Stomach (tissue), 4 donors: ENCODE data around the gene FBLN7.

Experiments
- POLR2A ChIP-seq, 4 donors: fragments of 450-650 bp; IDR thresholded peaks; one replicate each; pipeline ENCODE4 v1.6.1; 2016; ENCODE audit warnings: antibody characterized with exemption in 4 of 4, control low read depth in 2 of 4, mild to moderate bottlenecking in 1 of 4, moderate library complexity in 1 of 4
- POLR2AphosphoS5 ChIP-seq, 3 donors: sonication (generic); formaldehyde crosslinking; IDR thresholded peaks; one replicate each; pipeline ENCODE4 v1.6.1; 2016; ENCODE audit warnings: antibody characterized with exemption in 3 of 3
- TF ChIP-seq, protein P1 (sequence below), 7 experiments: fragments of 450-650 bp in 4 of 7; fragments of 200-600 bp in 3 of 7; sonication (generic) in 3 of 7; IDR thresholded peaks; one replicate each; pipeline ENCODE4 v1.5.1; 2016 to 2019; ENCODE audit warnings: antibody characterized with exemption in 7 of 7, control low read depth in 2 of 7, mild to moderate bottlenecking in 1 of 7

DNA sequence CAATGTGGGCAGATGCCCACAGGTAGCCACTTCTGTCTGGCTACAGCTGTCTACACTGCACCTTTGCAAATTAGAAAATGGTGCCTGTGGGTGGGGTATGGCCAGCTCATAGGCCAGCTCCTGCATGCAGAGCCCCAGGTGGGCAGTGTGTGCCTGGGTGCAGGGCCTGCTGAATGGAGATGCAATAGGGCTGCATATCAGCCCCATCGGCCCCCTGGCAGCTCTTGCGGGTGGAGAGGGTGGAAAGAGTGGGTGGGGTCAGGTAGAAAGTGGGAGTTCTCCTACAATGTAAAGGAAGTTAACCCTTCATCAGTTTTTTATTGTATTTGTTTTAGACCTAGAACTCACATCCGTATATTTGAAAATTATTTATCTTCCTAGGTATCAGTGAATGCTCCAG is 37.1 kb downstream of the FBLN7 start:
- TF ChIP-seq, protein P1, sequence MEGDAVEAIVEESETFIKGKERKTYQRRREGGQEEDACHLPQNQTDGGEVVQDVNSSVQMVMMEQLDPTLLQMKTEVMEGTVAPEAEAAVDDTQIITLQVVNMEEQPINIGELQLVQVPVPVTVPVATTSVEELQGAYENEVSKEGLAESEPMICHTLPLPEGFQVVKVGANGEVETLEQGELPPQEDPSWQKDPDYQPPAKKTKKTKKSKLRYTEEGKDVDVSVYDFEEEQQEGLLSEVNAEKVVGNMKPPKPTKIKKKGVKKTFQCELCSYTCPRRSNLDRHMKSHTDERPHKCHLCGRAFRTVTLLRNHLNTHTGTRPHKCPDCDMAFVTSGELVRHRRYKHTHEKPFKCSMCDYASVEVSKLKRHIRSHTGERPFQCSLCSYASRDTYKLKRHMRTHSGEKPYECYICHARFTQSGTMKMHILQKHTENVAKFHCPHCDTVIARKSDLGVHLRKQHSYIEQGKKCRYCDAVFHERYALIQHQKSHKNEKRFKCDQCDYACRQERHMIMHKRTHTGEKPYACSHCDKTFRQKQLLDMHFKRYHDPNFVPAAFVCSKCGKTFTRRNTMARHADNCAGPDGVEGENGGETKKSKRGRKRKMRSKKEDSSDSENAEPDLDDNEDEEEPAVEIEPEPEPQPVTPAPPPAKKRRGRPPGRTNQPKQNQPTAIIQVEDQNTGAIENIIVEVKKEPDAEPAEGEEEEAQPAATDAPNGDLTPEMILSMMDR (IDR thresholded peaks at IDR 0.05), result no peak
- TF ChIP-seq POLR2AphosphoS5 (IDR thresholded peaks at IDR 0.05), result no peak
- TF ChIP-seq POLR2A (IDR thresholded peaks at IDR 0.05), result no peak
